B cell (primary cell): ENCODE results near the gene OVCH1.

Experiments
- EZH2 ChIP-seq: IDR thresholded peaks from 2 replicates; pipeline ENCODE4 v1.6.1; 2012; ENCODE audit warnings: borderline replicate concordance, low read depth, mild to moderate bottlenecking, moderate library complexity, low read length; ENCODE audit not compliant: insufficient read depth, poor library complexity, severe bottlenecking
- TF ChIP-seq, protein P1 (sequence below): fragments of 200-600 bp; IDR thresholded peaks from one replicate; pipeline ENCODE4 v1.8.0; 2022; ENCODE audit warnings: antibody characterized with exemption, mild to moderate bottlenecking

DNA sequence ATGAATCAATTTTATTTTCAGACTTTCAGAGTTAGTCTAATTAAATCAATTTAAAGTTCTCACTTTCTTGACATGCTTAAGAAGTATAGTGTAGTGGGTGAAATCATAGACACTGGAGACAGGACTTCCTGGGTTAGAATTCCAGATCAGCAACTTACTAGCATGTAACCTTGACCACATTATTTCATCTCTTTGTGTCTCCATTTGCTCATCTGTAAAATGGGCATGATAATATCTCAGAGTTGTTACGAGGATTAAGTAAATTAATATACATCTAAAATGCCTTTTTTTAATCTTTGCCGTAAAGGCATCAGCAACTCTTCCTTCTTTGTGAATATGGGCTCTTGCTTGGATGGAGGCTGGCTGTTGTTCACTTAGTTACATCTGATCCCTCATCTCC is 115.2 kb downstream of the OVCH1 start:
- TF ChIP-seq, protein P1, sequence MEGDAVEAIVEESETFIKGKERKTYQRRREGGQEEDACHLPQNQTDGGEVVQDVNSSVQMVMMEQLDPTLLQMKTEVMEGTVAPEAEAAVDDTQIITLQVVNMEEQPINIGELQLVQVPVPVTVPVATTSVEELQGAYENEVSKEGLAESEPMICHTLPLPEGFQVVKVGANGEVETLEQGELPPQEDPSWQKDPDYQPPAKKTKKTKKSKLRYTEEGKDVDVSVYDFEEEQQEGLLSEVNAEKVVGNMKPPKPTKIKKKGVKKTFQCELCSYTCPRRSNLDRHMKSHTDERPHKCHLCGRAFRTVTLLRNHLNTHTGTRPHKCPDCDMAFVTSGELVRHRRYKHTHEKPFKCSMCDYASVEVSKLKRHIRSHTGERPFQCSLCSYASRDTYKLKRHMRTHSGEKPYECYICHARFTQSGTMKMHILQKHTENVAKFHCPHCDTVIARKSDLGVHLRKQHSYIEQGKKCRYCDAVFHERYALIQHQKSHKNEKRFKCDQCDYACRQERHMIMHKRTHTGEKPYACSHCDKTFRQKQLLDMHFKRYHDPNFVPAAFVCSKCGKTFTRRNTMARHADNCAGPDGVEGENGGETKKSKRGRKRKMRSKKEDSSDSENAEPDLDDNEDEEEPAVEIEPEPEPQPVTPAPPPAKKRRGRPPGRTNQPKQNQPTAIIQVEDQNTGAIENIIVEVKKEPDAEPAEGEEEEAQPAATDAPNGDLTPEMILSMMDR, result no peak
- TF ChIP-seq EZH2, result no peak
